Measurements from ENCODE around the gene KDM4B. TPM values are rescaled to one million over a fixed set of nuclear protein-coding genes. Genes with fewer than 3 reads are reported as not detected.

The KDM4B gene
- polyA plus RNA-seq, 3 donors: 6.4 to 22.7 (median 12.7) TPM

GRCh38 chr19:5039642-5040543, 71.0 kb downstream of the KDM4B start:
- Histone ChIP-seq H3K4me2 (replicated peaks; ENCODE audit: extremely low read depth, low read length, poor library complexity, severe bottlenecking) (no peak overlapping the region), H3K27ac (ENCODE audit: low read depth in 1 of 2, low read length in 2 of 2) (no peak overlapping the region), H3K4me1 (ENCODE audit: control insufficient read depth in 1 of 2, insufficient read depth in 2 of 2, low read length in 2 of 2) (peaks cover 5 to 11% of the 10 kb centered on the region in 2 donors), H3K27me3 (ENCODE audit: control insufficient read depth in 2 of 2, insufficient read depth in 2 of 2, low read length in 2 of 2) (no peaks in the 10 kb centered on the region), H3K9ac (ENCODE audit: insufficient read depth, low read length, poor library complexity, severe bottlenecking) (no peak overlapping the region), H3K9me3 (replicated peaks in 1 of 2; ENCODE audit: control insufficient read depth in 1 of 2, insufficient read depth in 1 of 2, low read length in 2 of 2) (no peaks in the 10 kb centered on the region), H3K4me3 (replicated peaks in 1 of 3; ENCODE audit: low read depth in 2 of 3, low read length in 3 of 3) (no peak overlapping the region), H2AFZ (ENCODE audit: insufficient read depth, low read depth, low read length, poor library complexity, severe bottlenecking) (no peak overlapping the region), H3K36me3 (replicated peaks in 1 of 2; ENCODE audit: control insufficient read depth in 1 of 2, insufficient read depth in 2 of 2, low read length in 2 of 2) (peaks cover 50 to 84% of the 10 kb centered on the region in 2 donors), H3K79me2 (ENCODE audit: insufficient read depth, low read length) (no peaks in the 10 kb centered on the region), H4K20me1 (ENCODE audit: insufficient read depth, low read length) (peaks cover 92% of the 10 kb centered on the region)
- no peak for DNase-seq
- H3K36me3 Mint-ChIP-seq: peaks cover 54 to 76% of the 10 kb centered on the region in 2 donors
- H3K27me3 Mint-ChIP-seq (ENCODE audit: low read depth in 3 of 3): peaks cover 0 to 2% (median 1%) of the 10 kb centered on the region in 3 donors
- peaks cover 0 to 7% (median 0%) of the 10 kb centered on the region in 7 donors for H3K9me3 Mint-ChIP-seq
- 97% methylated on average over 41 of the region's 43 CpGs for WGBS (ENCODE audit: insufficient coverage)
- intact Hi-C loops (cut with micrococcal nuclease): no loop called here
- H3K4me1 Mint-ChIP-seq: peaks cover 8% of the 10 kb centered on the region
- no peak for TF ChIP-seq CTCF (IDR thresholded peaks at IDR 0.05)
- H3K27ac Mint-ChIP-seq: no peak overlapping the region
- no peak overlapping the region for H3K4me3 Mint-ChIP-seq

- H3K27me3 Mint-ChIP-seq (ENCODE audit: low read depth in 3 of 3): peaks cover 0 to 2% (median 1%) of the 10 kb centered on the region in 3 donors
- intact Hi-C loops (cut with micrococcal nuclease): no loop called here
- Histone ChIP-seq H3K4me3 (replicated peaks in 1 of 3; ENCODE audit: low read depth in 2 of 3, low read length in 3 of 3) (no peak overlapping the region), H3K4me1 (ENCODE audit: control insufficient read depth in 1 of 2, insufficient read depth in 2 of 2, low read length in 2 of 2) (peaks cover 5 to 11% of the 10 kb centered on the region in 2 donors), H3K79me2 (ENCODE audit: insufficient read depth, low read length) (no peaks in the 10 kb centered on the region), H3K4me2 (replicated peaks; ENCODE audit: extremely low read depth, low read length, poor library complexity, severe bottlenecking) (no peak overlapping the region), H3K9me3 (replicated peaks in 1 of 2; ENCODE audit: control insufficient read depth in 1 of 2, insufficient read depth in 1 of 2, low read length in 2 of 2) (no peaks in the 10 kb centered on the region), H4K20me1 (ENCODE audit: insufficient read depth, low read length) (peaks cover 92% of the 10 kb centered on the region), H2AFZ (ENCODE audit: insufficient read depth, low read depth, low read length, poor library complexity, severe bottlenecking) (no peak overlapping the region), H3K27me3 (ENCODE audit: control insufficient read depth in 2 of 2, insufficient read depth in 2 of 2, low read length in 2 of 2) (no peaks in the 10 kb centered on the region), H3K36me3 (replicated peaks in 1 of 2; ENCODE audit: control insufficient read depth in 1 of 2, insufficient read depth in 2 of 2, low read length in 2 of 2) (peaks cover 42 to 81% of the 10 kb centered on the region in 2 donors), H3K27ac (ENCODE audit: low read depth in 1 of 2, low read length in 2 of 2) (no peak overlapping the region), H3K9ac (ENCODE audit: insufficient read depth, low read length, poor library complexity, severe bottlenecking) (no peak overlapping the region)
- no peak for TF ChIP-seq CTCF (IDR thresholded peaks at IDR 0.05)
- H3K36me3 Mint-ChIP-seq: peaks cover 53 to 76% of the 10 kb centered on the region in 2 donors
- peaks cover 8% of the 10 kb centered on the region for H3K4me1 Mint-ChIP-seq
- no peak overlapping the region for H3K27ac Mint-ChIP-seq
- no peak overlapping the region for H3K4me3 Mint-ChIP-seq
- DNase-seq: no peak
- peaks cover 0 to 7% (median 0%) of the 10 kb centered on the region in 7 donors for H3K9me3 Mint-ChIP-seq
- WGBS (ENCODE audit: insufficient coverage): 97% methylated on average over 23 of the region's 28 CpGs
These were observed 71.7 kb downstream of the KDM4B start for GRCh38 chr19:5040544-5041167.

Measured in CD14-positive monocyte (primary cell).